Fibroblast of mammary gland (primary cell): ENCODE measurements around the gene GRM5.

ENCODE experiments used
- DNase-seq: peaks from one replicate; pipeline ENCODE4 v3.0.0-alpha.2; 2010; ENCODE audit warnings: low read depth
- H3K4me3 ChIP-seq: 2 replicates; pipeline ENCODE4 v1.5.1; 2011; ENCODE audit warnings: low read depth, mild to moderate bottlenecking, low read length, moderate library complexity; ENCODE audit not compliant: control insufficient read depth
- CTCF ChIP-seq: conservative IDR thresholded peaks from 2 replicates; pipeline ENCODE4 v1.5.1; 2011; ENCODE audit warnings: low read depth, low read length, inconsistent platforms; ENCODE audit not compliant: control insufficient read depth, insufficient read depth

GRM5 gene

GRCh38 chr11:88484873-88485621, 580.7 kb downstream of the GRM5 start:
- no peak overlapping the region for H3K4me3 ChIP-seq
- DNase-seq: peak; percentile 54
- peak; percentile 81 for TF ChIP-seq CTCF

- no peak overlapping the region for H3K4me3 ChIP-seq
- no peak for TF ChIP-seq CTCF
- DNase-seq: peak; percentile 47
These were observed 582.9 kb downstream of the GRM5 start for GRCh38 chr11:88482871-88483301.

- peak; percentile 92 for DNase-seq
- H3K4me3 ChIP-seq: no peak overlapping the region
- no peak for TF ChIP-seq CTCF
These were observed 585.6 kb downstream of the GRM5 start for GRCh38 chr11:88480223-88480622.

GRCh38 chr11:88478136-88478815, 587.5 kb downstream of the GRM5 start:
- TF ChIP-seq CTCF: no peak
- H3K4me3 ChIP-seq: no peak overlapping the region
- DNase-seq: peak; percentile 6

- TF ChIP-seq CTCF: no peak
- H3K4me3 ChIP-seq: no peak overlapping the region
- peak; percentile 56 for DNase-seq
These were observed 589.8 kb downstream of the GRM5 start for GRCh38 chr11:88475991-88476418.

- TF ChIP-seq CTCF: no peak
- no peak overlapping the region for H3K4me3 ChIP-seq
- DNase-seq: no peak
These were observed 591.1 kb downstream of the GRM5 start for GRCh38 chr11:88474655-88475054.
